Activated CD8-positive, alpha-beta T cell treated with anti-CD3 and anti-CD28 coated beads for 36 hours (primary cell): Measurements from ENCODE around the gene FTSJ1. TPM values are rescaled to one million over a fixed set of nuclear protein-coding genes. Genes with fewer than 3 reads are reported as not detected.

Experiments
- ATAC-seq: fragments of 200-7000 bp; cut with Tn5 transposase; one replicate; pipeline ENCODE4 v1.10.0; 2021; ENCODE audit warnings: mild to moderate bottlenecking, moderate library complexity
- CTCF ChIA-PET: fragments of 350-600 bp; sonication (Branson Sonifier 250); formaldehyde crosslinking; loops from one replicate; lab custom pipeline; 2021; ENCODE audit warnings: antibody characterized with exemption; lab: Charles Lee
- POLR2A ChIA-PET: fragments of 350-600 bp; sonication (Branson Sonifier 250); formaldehyde crosslinking; loops from one replicate; lab custom pipeline; 2021; ENCODE audit warnings: antibody characterized with exemption; lab: Charles Lee
- DNase-seq: peaks from one replicate; pipeline ENCODE4 v3.0.0-alpha.2; 2020
- H3K27ac Mint-ChIP-seq: one replicate; pipeline ENCODE4 v1.8.0; 2021; ENCODE audit warnings: mild to moderate bottlenecking, mixed read lengths
- H3K27me3 Mint-ChIP-seq: one replicate; pipeline ENCODE4 v1.8.0; 2021; ENCODE audit warnings: mixed read lengths
- H3K36me3 Mint-ChIP-seq: one replicate; pipeline ENCODE4 v1.8.0; 2021; ENCODE audit warnings: low read depth, mixed read lengths
- H3K4me1 Mint-ChIP-seq: one replicate; pipeline ENCODE4 v1.8.0; 2021; ENCODE audit warnings: low read depth, mixed read lengths
- H3K4me3 Mint-ChIP-seq: one replicate; pipeline ENCODE4 v1.8.0; 2021; ENCODE audit warnings: mild to moderate bottlenecking, moderate library complexity, mixed read lengths
- H3K9me3 Mint-ChIP-seq: one replicate; pipeline ENCODE4 v1.8.0; 2021; ENCODE audit warnings: mixed read lengths
- intact Hi-C: fragments of 100-400 bp; cut with micrococcal nuclease; formaldehyde crosslinking; loops from one replicate; pipeline ENCODE4 v1.10.0; 2022
- total RNA-seq, 2 experiments: library from RNA; stranded (reverse); gene quantifications; one replicate each; pipeline ENCODE4 v1.2.3, GENCODE V29; 2021
- TF ChIP-seq, protein P1 (sequence below): fragments of 200-600 bp; IDR thresholded peaks from one replicate; pipeline ENCODE4 v1.8.0; 2022; ENCODE audit warnings: antibody characterized with exemption, mild to moderate bottlenecking

The FTSJ1 gene
- total RNA-seq, 2 experiments from 2014 or later, result 73.3 to 82.9 TPM

DNA sequence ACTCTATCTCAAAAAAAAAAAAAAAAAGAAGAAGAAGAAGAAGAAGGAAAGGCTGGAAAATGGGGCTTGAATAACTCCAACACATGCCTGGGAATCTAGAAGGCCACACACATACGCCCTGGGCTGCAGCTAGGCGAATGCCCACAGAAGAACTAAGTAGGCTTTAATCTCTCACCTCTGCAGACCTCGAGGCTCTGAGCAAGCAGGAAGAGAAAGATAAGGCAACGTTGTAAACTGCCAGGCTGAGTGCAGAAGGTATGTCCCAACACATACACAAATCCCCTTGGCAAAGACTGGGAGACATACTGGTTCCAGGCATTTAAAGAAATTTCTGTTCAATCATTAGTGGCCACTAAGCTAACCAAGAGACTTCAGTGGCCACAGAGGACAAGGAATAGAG is 24.3 kb upstream of the FTSJ1 start:
- ATAC-seq (no peak), DNase-seq (no peak)
- CTCF ChIA-PET, result no interaction called here
- intact Hi-C loops, result no loop called here
- POLR2A ChIA-PET, result interaction anchor here (0.6 to 1.3 kb wide), 2 partner anchors 10 to 951 kb away, joined by 3 read pairs; no protein-coding TSS in a partner anchor
- Mint-ChIP-seq H3K9me3 (no peaks in the 10 kb centered on the region), H3K36me3 (no peaks in the 10 kb centered on the region), H3K27me3 (no peaks in the 10 kb centered on the region), H3K4me3 (no peak overlapping the region), H3K27ac (no peak overlapping the region), H3K4me1 (no peaks in the 10 kb centered on the region)
- TF ChIP-seq, protein P1, sequence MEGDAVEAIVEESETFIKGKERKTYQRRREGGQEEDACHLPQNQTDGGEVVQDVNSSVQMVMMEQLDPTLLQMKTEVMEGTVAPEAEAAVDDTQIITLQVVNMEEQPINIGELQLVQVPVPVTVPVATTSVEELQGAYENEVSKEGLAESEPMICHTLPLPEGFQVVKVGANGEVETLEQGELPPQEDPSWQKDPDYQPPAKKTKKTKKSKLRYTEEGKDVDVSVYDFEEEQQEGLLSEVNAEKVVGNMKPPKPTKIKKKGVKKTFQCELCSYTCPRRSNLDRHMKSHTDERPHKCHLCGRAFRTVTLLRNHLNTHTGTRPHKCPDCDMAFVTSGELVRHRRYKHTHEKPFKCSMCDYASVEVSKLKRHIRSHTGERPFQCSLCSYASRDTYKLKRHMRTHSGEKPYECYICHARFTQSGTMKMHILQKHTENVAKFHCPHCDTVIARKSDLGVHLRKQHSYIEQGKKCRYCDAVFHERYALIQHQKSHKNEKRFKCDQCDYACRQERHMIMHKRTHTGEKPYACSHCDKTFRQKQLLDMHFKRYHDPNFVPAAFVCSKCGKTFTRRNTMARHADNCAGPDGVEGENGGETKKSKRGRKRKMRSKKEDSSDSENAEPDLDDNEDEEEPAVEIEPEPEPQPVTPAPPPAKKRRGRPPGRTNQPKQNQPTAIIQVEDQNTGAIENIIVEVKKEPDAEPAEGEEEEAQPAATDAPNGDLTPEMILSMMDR, result no peak

DNA sequence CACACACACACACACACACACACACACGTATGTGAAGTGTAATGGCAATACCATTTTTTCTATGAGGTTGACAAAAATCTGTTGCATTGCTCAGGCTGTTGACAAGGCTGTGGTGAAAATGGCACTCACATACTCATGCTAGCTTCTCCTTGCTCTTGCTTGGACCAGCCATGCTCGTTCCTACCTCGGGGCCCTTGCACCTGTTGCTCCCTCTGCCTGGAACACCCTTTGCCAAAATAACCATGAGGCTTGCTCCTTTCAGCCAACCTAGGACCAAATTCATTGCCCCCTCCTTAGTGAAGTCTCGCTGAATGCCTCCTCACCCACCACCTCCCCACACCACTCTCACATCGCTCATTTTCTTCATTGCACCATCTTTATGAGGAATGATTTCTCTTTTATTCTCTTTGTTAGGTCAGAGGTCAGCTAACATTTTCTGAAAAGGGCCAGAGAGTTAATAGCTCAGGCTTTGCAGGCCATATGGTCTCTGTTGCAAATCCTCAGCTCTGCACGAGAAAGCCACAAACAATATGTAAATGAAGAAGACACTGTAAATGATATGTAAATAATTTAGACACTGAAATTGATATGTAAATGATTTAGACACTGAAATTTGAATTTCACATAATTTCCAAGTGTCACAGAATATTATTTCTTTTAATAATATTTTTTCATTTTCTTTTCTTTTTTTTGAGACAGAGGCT is 19.2 kb upstream of the FTSJ1 start:
- H3K4me3 Mint-ChIP-seq, result no peak overlapping the region
- H3K27ac Mint-ChIP-seq, result no peak overlapping the region
- H3K4me1 Mint-ChIP-seq, result no peaks in the 10 kb centered on the region
- TF ChIP-seq, protein P1, result no peak
- no peaks in the 10 kb centered on the region for H3K27me3 Mint-ChIP-seq
- H3K9me3 Mint-ChIP-seq, result no peaks in the 10 kb centered on the region
- DNase-seq (no peak), ATAC-seq (no peak)
- intact Hi-C loops, result no loop called here
- ChIA-PET POLR2A (interaction anchor here (1.0 kb wide), 1 partner anchor 281 kb away, joined by 3 read pairs; no protein-coding TSS in a partner anchor), CTCF (interaction anchor here (0.9 kb wide), 1 partner anchor 11 kb away, joined by 3 read pairs; no protein-coding TSS in a partner anchor)
- H3K36me3 Mint-ChIP-seq, result peaks cover 27% of the 10 kb centered on the region

DNA sequence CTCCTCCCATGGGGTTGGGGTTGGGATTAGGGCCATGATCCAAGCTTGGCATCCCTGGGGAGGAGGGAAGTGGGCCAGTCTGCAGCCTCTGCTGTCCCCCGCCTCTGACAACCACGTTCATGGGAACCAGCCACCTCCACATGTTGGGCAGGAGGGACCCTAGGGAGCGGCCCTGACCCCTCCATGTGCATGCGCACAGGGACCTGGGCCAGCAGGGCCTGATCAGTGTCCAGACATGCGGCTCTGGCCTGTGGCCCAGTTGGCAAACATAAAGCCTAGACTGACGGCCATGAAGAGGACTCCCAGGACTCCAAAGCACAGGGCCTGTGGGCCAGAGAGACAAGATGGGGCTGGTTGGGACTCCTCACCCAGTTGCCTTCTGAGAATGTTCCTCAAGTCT is 17.3 kb upstream of the FTSJ1 start:
- intact Hi-C loops, result no loop called here
- Mint-ChIP-seq H3K4me1 (peaks cover 7% of the 10 kb centered on the region), H3K27ac (no peak overlapping the region), H3K36me3 (peaks cover 37% of the 10 kb centered on the region), H3K4me3 (no peak overlapping the region), H3K9me3 (no peaks in the 10 kb centered on the region), H3K27me3 (no peaks in the 10 kb centered on the region)
- ATAC-seq (no peak), DNase-seq (no peak)
- ChIA-PET CTCF (no interaction called here), POLR2A (no interaction called here)
- TF ChIP-seq, protein P1, result no peak

DNA sequence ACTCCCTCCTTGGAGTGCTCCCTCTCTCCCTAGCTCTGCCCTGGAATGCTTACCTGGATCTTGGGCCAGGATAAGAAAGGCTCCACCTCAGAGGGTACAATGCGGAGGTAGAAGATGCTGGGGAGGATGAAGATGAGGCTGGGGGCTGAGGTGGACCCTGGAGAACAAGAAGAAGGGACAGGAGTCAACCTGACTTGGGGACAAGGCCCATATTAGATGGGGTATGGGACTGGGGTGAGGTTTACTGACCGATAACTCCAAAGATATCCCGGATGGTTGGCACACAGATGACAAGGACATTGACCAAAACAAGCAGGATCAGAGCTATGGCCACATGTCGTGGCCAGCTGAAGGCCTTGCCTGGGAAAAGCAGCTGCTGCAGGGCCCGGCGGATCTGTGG is 16.5 kb upstream of the FTSJ1 start:
- intact Hi-C loops, result no loop called here
- no peak overlapping the region for H3K4me3 Mint-ChIP-seq
- no peaks in the 10 kb centered on the region for H3K27me3 Mint-ChIP-seq
- TF ChIP-seq, protein P1, result no peak
- peaks cover 13% of the 10 kb centered on the region for H3K4me1 Mint-ChIP-seq
- peaks cover 44% of the 10 kb centered on the region for H3K36me3 Mint-ChIP-seq
- H3K27ac Mint-ChIP-seq, result no peak overlapping the region
- ATAC-seq (no peak), DNase-seq (no peak)
- POLR2A ChIA-PET, result no interaction called here
- CTCF ChIA-PET, result no interaction called here
- H3K9me3 Mint-ChIP-seq, result no peaks in the 10 kb centered on the region

DNA sequence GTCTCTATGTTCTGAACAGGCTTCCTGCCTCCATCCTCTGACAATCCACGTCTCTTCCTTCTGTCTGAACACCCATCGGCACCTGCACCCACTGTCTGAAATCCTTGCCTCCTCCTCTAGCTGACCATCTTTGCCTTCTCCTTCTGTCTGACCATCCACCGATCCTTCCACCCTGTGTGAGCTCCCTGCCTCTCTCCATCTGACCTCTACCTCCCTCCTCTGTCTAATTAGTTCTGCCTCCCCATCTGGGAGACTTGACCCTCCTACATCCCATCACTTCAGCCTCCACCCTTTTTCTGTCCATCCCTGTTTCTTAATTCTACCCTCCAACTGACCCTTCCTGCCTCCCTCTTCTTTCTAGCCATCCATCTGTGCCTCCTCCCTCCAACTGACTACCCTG is 16.0 kb upstream of the FTSJ1 start:
- Mint-ChIP-seq H3K4me1 (peaks cover 16% of the 10 kb centered on the region), H3K9me3 (no peaks in the 10 kb centered on the region), H3K4me3 (no peak overlapping the region), H3K27me3 (no peaks in the 10 kb centered on the region), H3K36me3 (peaks cover 45% of the 10 kb centered on the region), H3K27ac (no peak overlapping the region)
- intact Hi-C loops, result loop anchor here (10.0 kb wide), 1 partner anchor 375 kb away; no protein-coding TSS in a partner anchor
- DNase-seq, result no peak
- ATAC-seq, result no peak
- ChIA-PET POLR2A (no interaction called here), CTCF (no interaction called here)
- TF ChIP-seq, protein P1, result no peak
